Upper lobe of left lung (tissue), 4 donors: Measurements from ENCODE around the gene NF2.

Source experiments
- EP300 ChIP-seq, 4 donors: sonication (generic); formaldehyde crosslinking; IDR thresholded peaks; one replicate each; pipeline ENCODE4 v1.5.1; 2017; ENCODE audit warnings: antibody characterized with exemption in 4 of 4, control low read depth in 2 of 4
- POLR2AphosphoS5 ChIP-seq, 2 donors: sonication (generic); formaldehyde crosslinking; IDR thresholded peaks; one replicate each; pipeline ENCODE4 v1.5.1; 2017; ENCODE audit warnings: antibody characterized with exemption in 2 of 2
- TF ChIP-seq, protein P1 (sequence below), 6 experiments: fragments of 450-650 bp in 4 of 6; fragments of 200-600 bp in 2 of 6; sonication (generic) in 2 of 6; IDR thresholded peaks; one replicate each; pipeline ENCODE4 v1.5.1; 2016 to 2019; ENCODE audit warnings: antibody characterized with exemption in 6 of 6

DNA sequence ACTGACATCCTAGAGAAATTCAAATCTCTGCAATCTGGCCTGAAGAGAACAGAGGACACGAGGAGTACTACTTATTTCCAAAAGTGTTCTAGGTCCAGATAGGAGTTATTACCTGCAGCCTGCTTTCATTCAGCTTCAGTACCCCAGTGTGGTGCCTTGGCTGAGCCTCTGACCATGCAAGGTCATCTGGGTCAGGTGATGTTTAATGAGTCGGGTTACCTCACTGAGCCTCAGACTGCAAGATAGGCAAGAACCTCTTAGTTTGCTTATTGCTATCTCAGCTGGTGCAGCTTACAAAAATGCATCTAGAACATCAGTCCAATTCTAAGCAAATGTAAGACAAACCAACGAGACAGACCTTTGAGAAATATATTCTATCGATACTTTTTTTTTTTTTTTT is 9.5 kb upstream of the NF2 start:
- TF ChIP-seq, protein P1, sequence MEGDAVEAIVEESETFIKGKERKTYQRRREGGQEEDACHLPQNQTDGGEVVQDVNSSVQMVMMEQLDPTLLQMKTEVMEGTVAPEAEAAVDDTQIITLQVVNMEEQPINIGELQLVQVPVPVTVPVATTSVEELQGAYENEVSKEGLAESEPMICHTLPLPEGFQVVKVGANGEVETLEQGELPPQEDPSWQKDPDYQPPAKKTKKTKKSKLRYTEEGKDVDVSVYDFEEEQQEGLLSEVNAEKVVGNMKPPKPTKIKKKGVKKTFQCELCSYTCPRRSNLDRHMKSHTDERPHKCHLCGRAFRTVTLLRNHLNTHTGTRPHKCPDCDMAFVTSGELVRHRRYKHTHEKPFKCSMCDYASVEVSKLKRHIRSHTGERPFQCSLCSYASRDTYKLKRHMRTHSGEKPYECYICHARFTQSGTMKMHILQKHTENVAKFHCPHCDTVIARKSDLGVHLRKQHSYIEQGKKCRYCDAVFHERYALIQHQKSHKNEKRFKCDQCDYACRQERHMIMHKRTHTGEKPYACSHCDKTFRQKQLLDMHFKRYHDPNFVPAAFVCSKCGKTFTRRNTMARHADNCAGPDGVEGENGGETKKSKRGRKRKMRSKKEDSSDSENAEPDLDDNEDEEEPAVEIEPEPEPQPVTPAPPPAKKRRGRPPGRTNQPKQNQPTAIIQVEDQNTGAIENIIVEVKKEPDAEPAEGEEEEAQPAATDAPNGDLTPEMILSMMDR (IDR thresholded peaks at IDR 0.05) = no peak
- no peak for TF ChIP-seq EP300 (IDR thresholded peaks at IDR 0.05)
- TF ChIP-seq POLR2AphosphoS5 (IDR thresholded peaks at IDR 0.05) = no peak
